PC-9 (cell line): Measurements from ENCODE around the gene VAV2.

Experiments used
- CTCF ChIP-seq: fragments of 200-600 bp; sonication (generic); conservative IDR thresholded peaks from 2 replicates; pipeline ENCODE4 v1.6.1; 2017; ENCODE audit warnings: mixed run types, antibody characterized with exemption, mild to moderate bottlenecking, moderate library complexity
- EZH2 ChIP-seq: fragments of 200-600 bp; sonication (generic); IDR thresholded peaks from 2 replicates; pipeline ENCODE4 v1.8.0; 2017; ENCODE audit warnings: antibody characterized with exemption, low read depth

DNA sequence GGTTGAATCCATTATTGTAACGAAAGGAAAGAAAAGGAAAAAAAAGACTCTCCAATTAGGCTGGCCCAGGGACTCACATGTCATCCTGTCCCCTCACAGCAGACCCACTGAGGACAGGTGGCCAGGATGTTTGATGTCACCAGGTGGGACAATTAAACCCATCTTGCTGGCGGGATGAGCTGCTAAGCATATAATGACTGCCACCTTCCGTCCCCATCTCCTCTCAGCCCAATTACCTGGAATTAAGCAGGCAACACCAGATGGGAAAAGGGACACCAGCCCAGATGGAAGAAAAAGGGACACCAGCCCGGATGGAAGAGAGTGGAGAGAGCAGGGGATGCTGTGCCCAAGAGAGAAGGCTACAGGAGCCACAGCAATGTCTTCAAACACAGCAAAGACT is 137.4 kb downstream of the VAV2 start:
- TF ChIP-seq CTCF (no peak), EZH2 (no peak)
